GM12891 (cell line): ENCODE results near the gene WLS.

Experiments used
- DNase-seq: peaks from one replicate; pipeline ENCODE4 v3.0.0; 2011; ENCODE audit warnings: low spot score; ENCODE audit not compliant: insufficient read length
- FAIRE-seq: peaks from 2 replicates; lab custom pipeline; 2011; peaks lifted over from hg19 to GRCh38; lab: Jason Lieb, UNC
- PAX5 ChIP-seq: IDR thresholded peaks from 2 replicates; pipeline ENCODE4 v1.6.1; 2011; ENCODE audit warnings: low read length, moderate library complexity, mild to moderate bottlenecking; ENCODE audit not compliant: insufficient read depth, severe bottlenecking
- POLR2A ChIP-seq: IDR thresholded peaks from 2 replicates; pipeline ENCODE4 v1.6.1; 2011; ENCODE audit warnings: low read depth, low read length, control low read depth
- POLR2AphosphoS5 ChIP-seq: IDR thresholded peaks from 2 replicates; pipeline ENCODE4 v1.6.1; 2011; ENCODE audit warnings: low read depth, low read length, control low read depth
- POU2F2 ChIP-seq: IDR thresholded peaks from 2 replicates; pipeline ENCODE4 v1.6.1; 2011; ENCODE audit warnings: low read depth, mild to moderate bottlenecking, control low read depth, low read length, moderate library complexity
- SPI1 ChIP-seq: IDR thresholded peaks from 2 replicates; pipeline ENCODE4 v1.6.1; 2011; ENCODE audit warnings: low read depth, low read length, control low read depth
- TAF1 ChIP-seq: IDR thresholded peaks from 2 replicates; pipeline ENCODE4 v1.6.1; 2011; ENCODE audit warnings: low read depth, low read length, control low read depth

The WLS gene

GRCh38 chr1:68204977-68205630, 27.2 kb downstream of the WLS start:
- FAIRE-seq: no peak
- no peak for TF ChIP-seq POLR2AphosphoS5
- no peak for TF ChIP-seq PAX5
- no peak for TF ChIP-seq POU2F2
- no peak for TF ChIP-seq SPI1
- TF ChIP-seq POLR2A: no peak
- no peak for DNase-seq

- no peak for FAIRE-seq
- DNase-seq: no peak
- TF ChIP-seq POLR2A (no peak), POU2F2 (no peak), PAX5 (no peak), TAF1 (no peak), POLR2AphosphoS5 (no peak), SPI1 (no peak)
Measured at GRCh38 chr1:68202239-68202832, 30.0 kb downstream of the WLS start.

- TF ChIP-seq POLR2A: no peak
- TF ChIP-seq PAX5: no peak
- TF ChIP-seq POLR2AphosphoS5: no peak
- TF ChIP-seq TAF1: no peak
- DNase-seq: no peak
- no peak for FAIRE-seq
Measured at GRCh38 chr1:68201546-68202238, 30.6 kb downstream of the WLS start.

GRCh38 chr1:68199603-68200002, 32.7 kb downstream of the WLS start:
- DNase-seq: no peak
- FAIRE-seq: no peak

GRCh38 chr1:68198752-68199151, 33.6 kb downstream of the WLS start:
- FAIRE-seq (no peak), DNase-seq (no peak)
- TF ChIP-seq SPI1: no peak

More at GRCh38 chr1:68199603-68200002, 32.7 kb downstream of the WLS start:
- no peak for TF ChIP-seq PAX5
- no peak for TF ChIP-seq SPI1
- TF ChIP-seq TAF1: no peak
- TF ChIP-seq POLR2AphosphoS5: no peak
- TF ChIP-seq POLR2A: no peak
- no peak for TF ChIP-seq POU2F2

GRCh38 chr1:68197891-68198290, 34.4 kb downstream of the WLS start:
- DNase-seq: no peak

GRCh38 chr1:68197461-68197860, 34.9 kb downstream of the WLS start:
- FAIRE-seq (no peak), DNase-seq (no peak)
- no peak for TF ChIP-seq POU2F2

More at GRCh38 chr1:68197891-68198290, 34.4 kb downstream of the WLS start:
- TF ChIP-seq POU2F2: no peak
- TF ChIP-seq POLR2A: no peak
- TF ChIP-seq PAX5: no peak
- no peak for TF ChIP-seq POLR2AphosphoS5
- TF ChIP-seq TAF1: no peak
- TF ChIP-seq SPI1: no peak
- FAIRE-seq: no peak

GRCh38 chr1:68196676-68197075, 35.6 kb downstream of the WLS start:
- TF ChIP-seq TAF1: no peak
- no peak for TF ChIP-seq PAX5
- no peak for TF ChIP-seq POLR2A
- no peak for TF ChIP-seq POU2F2
- no peak for TF ChIP-seq POLR2AphosphoS5
- no peak for TF ChIP-seq SPI1
- DNase-seq (no peak), FAIRE-seq (no peak)

- FAIRE-seq: no peak
- no peak for DNase-seq
- TF ChIP-seq POLR2AphosphoS5 (no peak), POU2F2 (no peak), SPI1 (no peak), PAX5 (no peak), TAF1 (no peak)
Measured at GRCh38 chr1:68191717-68192116, 40.6 kb downstream of the WLS start.

GRCh38 chr1:68188644-68189340, 43.5 kb downstream of the WLS start:
- no peak for FAIRE-seq
- TF ChIP-seq POLR2AphosphoS5: no peak
- TF ChIP-seq TAF1: no peak
- no peak for TF ChIP-seq POU2F2
- TF ChIP-seq POLR2A: no peak
- no peak for TF ChIP-seq SPI1
- TF ChIP-seq PAX5: no peak
- DNase-seq: no peak
